ENCODE data around the gene PTPRZ1.

GRCh38 chr7:121961089-121961867 is 88.3 kb downstream of the PTPRZ1 start:
- TF ChIP-seq CTCF (conservative IDR thresholded peaks at IDR 0.05; ENCODE audit: low read depth, low read length) (no peak), EZH2 (IDR thresholded peaks at IDR 0.05; ENCODE audit: low read length, unreplicated experiment) (no peak), EZH2phosphoT487 (IDR thresholded peaks at IDR 0.05; ENCODE audit: borderline replicate concordance, low read length) (no peak)
